GDM1 (cell line): ENCODE data around the gene KIR3DL3.
A peak's percentile ranks its signal among the peaks of the same experiment; 100 is the strongest.
"Not testable (repeated sequence)": the region's sequence is repeated elsewhere in the genome, so short reads cannot be mapped to it uniquely, and the experiment has no call there.

ENCODE experiments used
- DNase-seq: peaks from one replicate; lab custom pipeline; 2025; lab: John Stamatoyannopoulos, UW

KIR3DL3 gene

GRCh38 chr19:54724142-54724541 is at the start of gene KIR3DL3:
Gene KIR3DL3 (plus strand): TSS chr19:54724442. CDS start chr19:54724497, 55 bp downstream.
- no peak for DNase-seq

- peak; percentile 16 for DNase-seq
Measured at GRCh38 chr19:54676210-54676834, 47.9 kb upstream of the KIR3DL3 start.

GRCh38 chr19:54677217-54677616 is 47.0 kb upstream of the KIR3DL3 start:
- DNase-seq, result no peak

- not testable (repeated sequence) for DNase-seq
Measured at GRCh38 chr19:54681596-54681995, 42.6 kb upstream of the KIR3DL3 start.

- no peak for DNase-seq
Measured at GRCh38 chr19:54682306-54682856, 41.9 kb upstream of the KIR3DL3 start.

GRCh38 chr19:54684527-54684926 is 39.7 kb upstream of the KIR3DL3 start:
- peak; percentile 42 for DNase-seq

GRCh38 chr19:54691582-54692297 is 32.5 kb upstream of the KIR3DL3 start:
- DNase-seq, result no peak

GRCh38 chr19:54692298-54692615 is 32.0 kb upstream of the KIR3DL3 start:
- no peak for DNase-seq

- DNase-seq, result no peak
Measured at GRCh38 chr19:54694648-54695047, 29.6 kb upstream of the KIR3DL3 start.

GRCh38 chr19:54696117-54696548 is 28.1 kb upstream of the KIR3DL3 start:
- DNase-seq, result no peak

- no peak for DNase-seq
Measured at GRCh38 chr19:54696766-54697165, 27.5 kb upstream of the KIR3DL3 start.

- not testable (repeated sequence) for DNase-seq
Measured at GRCh38 chr19:54697716-54698115, 26.5 kb upstream of the KIR3DL3 start.

- no peak for DNase-seq
Measured at GRCh38 chr19:54704928-54705327, 19.3 kb upstream of the KIR3DL3 start.

GRCh38 chr19:54707962-54708361 is 16.3 kb upstream of the KIR3DL3 start:
- no peak for DNase-seq

GRCh38 chr19:54708781-54709180 is 15.5 kb upstream of the KIR3DL3 start:
- DNase-seq, result no peak

- no peak for DNase-seq
Measured at GRCh38 chr19:54709212-54709948, 14.9 kb upstream of the KIR3DL3 start.

GRCh38 chr19:54709956-54710355 is 14.3 kb upstream of the KIR3DL3 start:
- not testable (repeated sequence) for DNase-seq

- no peak for DNase-seq
Measured at GRCh38 chr19:54724644-54725043, 402 bp downstream of the KIR3DL3 start.

- DNase-seq, result no peak
Measured at GRCh38 chr19:54725321-54725720, 1.1 kb downstream of the KIR3DL3 start.

- DNase-seq, result no peak
Measured at GRCh38 chr19:54727562-54727961, 3.3 kb downstream of the KIR3DL3 start.

GRCh38 chr19:54728167-54728566 is 3.9 kb downstream of the KIR3DL3 start:
- no peak for DNase-seq

- DNase-seq, result no peak
Measured at GRCh38 chr19:54729416-54730188, 5.4 kb downstream of the KIR3DL3 start.
